GM18511 (cell line): ENCODE measurements around the gene ZNF135.

Experiments used
- ATAC-seq: cut with Tn5 transposase; IDR thresholded peaks from one replicate; pipeline ENCODE4 v1.9.1; 2021; ENCODE audit warnings: mild to moderate bottlenecking, moderate library complexity; ENCODE audit not compliant: unreplicated experiment

ZNF135 gene

DNA sequence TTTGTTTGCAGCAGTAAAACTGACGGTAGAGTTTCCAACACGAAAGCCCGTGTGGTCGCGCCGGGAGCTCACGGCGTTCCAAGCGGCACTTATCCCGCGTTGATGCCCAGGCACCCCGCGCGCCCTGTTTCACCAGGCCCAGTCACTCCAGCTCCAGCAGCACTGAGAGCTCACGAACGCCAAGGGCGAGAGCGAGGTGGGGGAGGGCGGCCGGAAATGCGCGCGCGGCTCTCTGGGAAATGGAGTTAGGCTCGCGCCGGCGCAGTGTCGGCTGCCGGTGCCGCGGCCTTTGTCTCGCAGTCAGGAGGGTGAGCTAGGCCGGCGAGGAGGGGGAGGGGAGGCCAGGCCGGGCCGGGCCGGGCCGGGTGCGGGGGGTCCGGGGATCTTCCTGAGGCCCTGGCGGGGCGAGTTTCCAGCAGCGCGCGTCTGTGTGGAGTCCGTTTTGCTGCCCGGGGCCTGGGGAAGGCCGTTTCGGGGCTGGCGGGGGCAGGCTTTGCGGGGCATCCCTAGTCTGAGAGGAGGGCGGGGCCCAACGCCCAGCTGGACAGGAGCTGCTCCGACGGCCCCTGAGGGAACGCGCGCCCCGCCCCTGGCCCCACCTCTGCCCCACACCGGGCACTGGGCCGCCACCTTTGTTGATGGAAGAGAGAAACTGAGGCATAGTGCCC lies at the start of gene ZNF135:
Gene ZNF135, plus strand, starts transcription at position 280 of the 668 bp plus-strand sequence. CDS start 721 bp downstream, outside the sequence.
- no peak for ATAC-seq

DNA sequence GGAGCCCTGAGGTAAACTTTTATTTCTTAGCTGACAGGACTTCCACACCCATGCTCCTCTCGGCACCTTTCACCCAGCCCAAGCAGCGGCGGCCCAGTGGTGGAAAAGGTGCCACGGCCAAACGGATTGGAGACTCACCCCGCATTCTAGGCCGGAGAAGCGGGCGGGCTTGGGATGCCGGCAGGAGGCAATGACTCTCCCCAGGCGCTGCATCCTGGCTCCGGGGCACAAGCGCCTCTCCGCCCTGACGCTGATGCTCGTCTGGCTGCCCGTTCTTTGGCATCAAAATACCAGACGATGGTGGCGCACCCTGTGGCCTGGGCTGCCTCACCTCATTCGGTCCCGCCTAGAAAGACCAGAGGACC lies 49.8 kb upstream of the ZNF135 start:
- ATAC-seq, result no peak

DNA sequence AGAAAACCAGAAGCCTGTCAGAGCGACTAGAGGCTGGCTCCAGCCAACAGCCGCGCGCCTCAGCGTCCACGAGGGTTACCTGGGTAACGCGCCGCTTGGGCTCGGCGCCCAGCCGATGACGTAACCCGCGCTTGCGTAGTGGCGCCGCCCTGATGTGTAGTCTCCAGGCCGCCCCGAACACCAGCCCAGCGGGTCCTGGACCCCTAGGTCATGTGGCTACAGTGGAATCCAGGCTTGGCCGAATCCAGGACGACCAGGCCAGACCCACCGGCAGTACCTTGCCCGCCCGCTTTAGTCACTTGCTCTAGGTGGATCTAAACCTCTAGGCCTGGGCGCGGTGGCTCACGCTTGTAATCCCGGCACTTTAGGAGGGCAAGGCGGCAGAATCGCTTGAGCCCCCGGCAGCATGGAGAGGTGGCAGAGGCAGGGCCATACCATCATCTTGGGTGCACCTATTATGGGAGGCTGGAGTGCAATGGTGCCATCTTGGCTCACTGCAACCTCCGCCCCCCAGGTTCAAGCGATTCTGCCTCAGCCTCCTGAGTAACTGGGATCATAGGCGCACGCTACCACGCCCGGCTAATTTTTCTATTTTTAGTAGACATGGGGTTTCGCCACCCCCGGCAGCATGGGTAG lies 49.3 kb upstream of the ZNF135 start:
- ATAC-seq, result no peak

DNA sequence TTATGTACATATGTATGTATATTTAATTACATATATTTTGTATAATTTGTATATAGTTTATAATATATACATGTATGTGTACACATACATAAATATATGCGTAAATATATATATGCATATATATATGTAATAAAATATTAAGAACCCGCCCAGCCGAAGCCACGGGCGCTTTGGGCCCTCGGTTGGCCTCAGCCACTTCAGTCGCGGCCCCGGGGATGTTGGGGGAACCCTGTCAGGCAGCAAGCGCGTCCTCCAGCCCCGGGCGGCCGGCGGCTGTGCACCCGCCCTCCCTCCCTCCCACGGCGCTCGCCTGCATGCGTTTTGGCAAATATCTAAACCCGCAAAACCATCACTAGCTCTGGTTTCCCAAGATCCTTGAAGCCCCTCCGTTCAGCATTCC lies 48.6 kb upstream of the ZNF135 start:
- no peak for ATAC-seq

DNA sequence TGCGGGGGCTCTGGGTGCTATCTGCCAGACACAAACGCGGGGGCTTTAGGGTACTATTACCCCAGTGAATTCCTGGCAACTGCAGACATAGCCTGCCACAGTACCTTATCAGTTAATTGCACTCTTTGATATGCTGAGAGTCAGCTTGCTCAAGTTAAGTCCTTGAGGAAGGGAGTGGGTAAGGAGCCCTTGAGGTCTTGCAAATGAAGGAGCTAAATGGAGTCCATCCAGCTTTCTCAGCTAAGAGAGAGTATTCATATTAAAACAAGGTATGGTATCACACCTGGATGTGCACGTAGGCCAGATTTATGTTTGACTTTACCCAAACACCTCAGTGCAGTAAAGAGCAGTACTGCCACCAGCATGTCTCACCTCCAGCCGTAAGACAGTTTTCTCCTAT lies 44.9 kb upstream of the ZNF135 start:
- no peak for ATAC-seq

DNA sequence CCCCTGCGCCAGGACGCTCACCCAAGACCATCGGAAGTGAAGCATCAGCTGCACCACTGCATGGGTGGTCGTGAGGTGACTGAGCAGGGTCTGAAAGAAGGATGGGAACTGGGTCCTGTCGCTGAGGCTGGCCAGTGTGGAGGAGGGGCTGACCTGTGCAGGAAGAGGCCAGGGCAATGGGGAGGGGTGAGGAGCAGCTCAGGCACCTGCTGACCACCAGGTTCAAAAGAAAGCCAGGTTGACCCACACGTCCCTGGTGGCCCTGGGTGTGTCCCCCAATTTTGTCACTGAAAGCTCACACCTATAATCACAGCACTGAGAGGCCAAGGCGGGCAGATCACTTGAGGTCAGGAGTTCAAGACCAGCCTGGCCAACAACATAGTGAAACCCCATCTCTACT lies 39.0 kb upstream of the ZNF135 start:
- ATAC-seq, result no peak

DNA sequence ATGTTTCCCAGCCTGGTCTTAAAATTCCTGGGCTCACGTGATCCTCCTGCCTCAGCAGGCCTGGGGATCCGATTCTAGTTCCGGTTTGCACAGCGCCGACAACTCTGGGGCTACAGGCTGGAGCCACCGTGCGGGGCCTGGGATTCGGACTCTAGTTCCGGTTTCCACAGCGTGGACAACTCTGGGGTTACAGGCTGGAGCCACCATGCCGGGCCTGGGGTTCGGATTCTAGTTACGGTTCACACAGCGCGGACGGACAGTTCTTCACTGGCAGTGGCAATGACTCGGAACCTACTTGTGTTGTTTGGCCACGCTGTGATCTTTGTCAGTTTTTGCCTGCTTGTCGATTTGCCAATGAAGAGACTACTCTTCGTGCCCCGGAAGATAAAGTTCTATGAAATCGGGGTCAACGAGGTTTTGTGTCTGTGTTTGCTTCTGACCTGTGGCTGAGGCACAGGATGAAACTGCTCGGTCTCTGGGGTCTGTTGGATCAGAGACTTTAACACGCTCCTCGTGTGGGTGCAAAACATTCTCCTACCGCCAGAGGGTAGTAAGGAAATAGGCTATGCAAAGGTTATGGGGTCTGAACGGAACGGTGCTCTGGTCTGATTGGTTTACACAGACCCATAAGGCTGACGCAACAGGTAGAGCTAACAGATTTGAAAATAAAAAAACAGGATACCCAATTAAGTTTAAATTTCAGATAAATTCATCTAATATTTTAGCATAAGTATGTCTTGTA lies 37.4 kb upstream of the ZNF135 start:
- ATAC-seq, result no peak

DNA sequence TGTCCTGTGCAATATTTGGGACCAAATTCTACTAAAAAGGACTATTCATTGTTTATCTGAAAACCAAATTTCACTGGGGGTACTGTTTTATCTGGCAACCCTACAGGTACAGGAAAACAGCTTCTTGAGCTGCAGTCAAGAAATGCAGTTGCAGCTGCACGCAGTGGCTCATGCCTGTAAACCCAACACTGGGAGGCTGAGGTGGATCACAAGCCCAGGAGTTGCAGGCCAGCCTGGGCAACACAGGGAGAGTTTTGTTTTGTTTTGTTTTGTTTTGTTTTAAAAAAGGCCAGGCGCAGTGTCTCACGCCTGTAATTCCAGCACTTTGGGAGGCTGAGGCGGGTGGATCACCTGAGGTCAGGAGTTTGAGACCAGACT lies 36.8 kb upstream of the ZNF135 start:
- no peak for ATAC-seq

DNA sequence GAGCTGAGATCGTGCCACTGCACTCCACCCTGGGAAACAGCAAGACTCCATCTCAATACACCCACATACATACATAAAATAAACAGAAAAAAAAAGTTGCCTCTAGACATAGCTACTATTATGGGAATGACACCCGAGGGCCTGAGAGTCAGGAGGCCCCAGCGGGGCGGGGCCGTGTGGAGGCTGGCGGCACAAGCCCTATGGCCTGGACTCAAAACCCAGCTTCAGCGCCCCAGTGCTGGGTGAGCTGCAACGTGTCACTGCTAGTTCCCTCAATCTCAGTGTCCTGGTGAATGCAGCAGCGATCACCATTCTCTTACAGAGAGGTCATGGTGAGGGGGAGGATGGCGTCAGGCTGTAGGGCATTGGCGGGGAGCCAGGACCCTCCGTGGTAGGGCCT lies 34.4 kb upstream of the ZNF135 start:
- ATAC-seq, result no peak

DNA sequence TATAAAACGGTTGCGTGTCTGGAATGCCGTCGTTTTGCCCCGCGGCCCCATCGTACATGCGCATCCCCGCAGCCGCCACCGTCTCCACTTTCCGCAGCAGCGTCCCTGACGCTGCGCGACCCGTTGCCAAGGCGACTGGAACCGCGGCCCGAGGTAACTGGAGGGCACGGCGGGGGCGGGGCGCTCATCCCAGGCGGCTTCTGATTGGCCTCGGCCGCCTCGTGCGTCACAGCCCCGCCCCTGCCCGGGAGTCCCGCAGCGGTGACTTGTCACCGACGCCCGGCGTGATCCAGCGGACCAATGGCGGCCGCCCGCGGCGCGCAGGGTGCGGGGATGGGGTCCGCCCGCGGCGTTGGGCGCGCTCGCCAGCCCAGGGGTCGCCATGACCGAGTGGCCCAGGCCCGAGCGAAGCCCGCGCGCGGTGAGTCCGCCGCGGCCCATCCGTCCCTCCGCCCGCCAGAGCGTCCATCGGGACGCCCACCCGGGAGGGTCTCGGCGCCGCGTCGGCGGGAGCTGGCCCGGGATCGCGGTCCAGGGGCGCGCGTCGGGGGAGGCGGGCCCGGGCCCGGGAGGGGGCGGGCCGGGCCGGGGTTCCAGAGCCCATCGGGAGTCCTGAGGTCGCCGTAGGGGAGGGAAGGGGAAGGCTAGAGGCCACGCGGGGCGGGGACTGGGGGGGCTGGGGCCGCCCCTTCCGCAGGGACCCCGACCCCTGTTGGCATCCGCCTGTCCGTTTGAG lies 25.2 kb upstream of the ZNF135 start, which contains the start of gene ZSCAN1:
Gene ZSCAN1, plus strand, starts transcription at position 285 of the 736 bp plus-strand sequence. CDS start 3,812 bp downstream, outside the sequence.
- no peak for ATAC-seq

DNA sequence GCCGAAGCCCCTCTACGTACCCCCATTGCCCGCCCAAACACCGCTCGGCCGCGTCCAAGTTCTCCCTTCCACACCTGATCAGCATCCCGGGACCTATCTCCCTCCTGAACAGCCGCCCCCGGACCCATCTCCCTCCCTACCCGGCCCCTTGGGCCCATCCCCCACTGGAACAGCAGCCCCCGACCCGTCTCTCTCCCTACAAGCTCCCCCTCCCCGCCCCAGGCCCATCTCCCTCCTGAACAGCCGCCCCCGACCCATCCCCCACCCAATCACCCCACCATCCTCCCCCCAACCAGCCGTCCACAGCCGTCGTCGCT lies 24.6 kb upstream of the ZNF135 start:
- ATAC-seq, result no peak

DNA sequence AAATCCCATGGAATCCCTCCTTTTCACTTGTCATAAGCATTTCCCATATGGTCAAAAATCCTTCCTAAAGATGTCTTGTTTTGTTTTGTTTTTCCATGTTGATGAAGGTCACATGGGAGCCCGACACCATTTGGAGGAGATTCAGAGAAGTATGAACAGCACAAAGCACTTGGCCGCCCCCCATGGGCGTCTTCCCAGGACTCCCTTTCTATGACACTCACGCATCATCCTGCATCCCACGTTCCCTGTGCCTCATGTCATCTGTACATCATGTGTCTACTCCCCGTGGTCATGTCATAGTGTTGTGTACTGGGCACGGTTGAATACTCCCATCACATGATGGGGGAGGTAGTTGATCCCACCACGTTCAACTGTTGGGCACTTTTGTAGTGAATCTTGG lies 23.2 kb upstream of the ZNF135 start:
- no peak for ATAC-seq

DNA sequence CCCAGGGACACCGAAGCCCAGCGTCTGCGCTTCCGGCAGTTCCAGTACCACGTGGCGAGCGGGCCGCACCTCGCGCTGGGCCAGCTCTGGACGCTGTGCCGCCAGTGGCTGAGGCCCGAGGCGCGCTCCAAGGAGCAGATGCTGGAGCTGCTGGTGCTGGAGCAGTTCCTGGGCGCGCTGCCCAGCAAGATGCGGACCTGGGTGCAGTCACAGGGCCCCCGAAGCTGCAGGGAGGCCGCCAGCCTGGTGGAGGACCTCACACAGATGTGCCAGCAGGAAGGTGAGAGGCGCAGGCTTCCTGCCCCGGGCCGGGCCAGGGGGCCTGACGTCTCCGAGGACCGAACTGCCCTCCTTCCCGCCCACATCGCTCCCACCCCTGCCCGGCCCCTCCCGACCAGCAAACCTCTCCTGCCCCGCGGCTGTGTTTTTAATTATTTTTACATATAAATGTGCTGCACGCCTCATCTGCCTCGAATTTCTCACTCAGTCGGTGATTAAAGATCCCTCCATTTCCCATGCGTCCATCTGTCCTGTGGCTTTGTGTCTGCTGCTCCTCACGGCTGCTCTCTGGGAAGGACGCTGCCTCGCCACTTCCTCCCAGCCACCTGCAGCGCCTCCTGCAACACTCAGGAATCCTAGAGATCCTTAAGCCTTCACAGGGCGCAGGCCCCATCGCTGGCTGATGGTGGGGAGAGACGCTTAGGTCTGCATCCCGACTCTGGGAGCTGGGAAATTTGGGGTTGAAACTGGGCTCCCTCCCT lies 21.0 kb upstream of the ZNF135 start:
- no peak for ATAC-seq

DNA sequence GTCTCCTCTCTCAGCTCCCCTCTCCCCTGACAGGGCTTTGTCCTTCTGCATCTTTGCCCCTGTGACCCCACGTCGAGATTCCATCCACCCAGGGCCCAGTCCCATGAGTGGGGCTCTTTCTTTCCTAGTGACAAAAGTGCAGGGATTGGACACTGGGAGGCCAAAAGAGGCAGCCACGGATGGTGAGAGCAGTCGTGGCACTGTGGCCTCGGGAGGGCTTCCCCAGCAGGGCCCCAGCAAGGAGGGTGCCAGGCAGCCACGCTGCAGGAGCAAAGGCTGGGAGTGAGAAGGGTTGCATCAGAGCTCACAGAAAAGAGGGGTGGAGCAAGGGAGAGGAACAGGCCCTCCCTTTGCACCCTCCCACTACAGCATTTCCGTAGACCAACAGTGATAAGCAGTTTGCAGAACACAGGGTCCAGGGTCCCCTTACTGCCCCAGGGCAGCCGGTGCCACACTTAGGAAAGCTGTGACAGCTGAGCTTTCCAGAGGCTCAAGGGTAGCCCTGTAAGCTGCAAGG lies 20.3 kb upstream of the ZNF135 start:
- no peak for ATAC-seq

DNA sequence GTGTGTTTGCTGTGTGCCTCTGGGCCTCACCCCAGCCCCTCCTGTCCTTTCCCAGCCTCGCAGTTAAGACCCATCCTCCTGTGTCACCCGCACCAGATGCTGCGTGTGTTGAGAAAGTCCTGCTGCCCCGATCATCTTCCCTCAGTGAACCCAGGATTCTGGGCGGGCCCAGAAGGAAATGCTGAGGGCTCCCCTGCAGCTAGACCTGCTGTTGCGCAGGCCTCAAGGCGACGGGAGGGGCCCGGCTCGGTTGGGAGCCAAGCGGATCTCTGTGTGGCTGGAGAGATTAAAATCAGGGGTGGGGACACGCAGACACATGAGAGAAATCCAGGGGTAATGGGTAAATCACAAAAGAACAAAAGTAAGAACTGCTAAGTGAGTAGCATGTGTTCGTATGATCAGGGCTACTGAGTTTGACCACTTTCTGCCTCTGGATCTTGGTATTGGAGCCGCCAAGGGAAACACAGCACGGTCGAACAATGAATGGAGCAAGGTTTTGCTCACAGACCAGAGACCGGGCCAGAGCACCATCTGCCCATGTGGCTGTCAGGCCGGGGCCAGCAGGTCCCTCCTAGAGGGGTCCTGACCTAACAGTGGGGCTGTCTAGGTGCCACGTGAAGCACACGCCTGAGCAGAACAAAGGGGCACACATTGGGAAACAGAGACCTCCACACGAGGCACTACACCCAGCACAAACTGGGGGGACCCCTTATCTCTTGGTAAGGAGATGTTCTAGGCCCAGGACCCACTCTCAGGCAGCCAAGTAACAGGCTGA lies 18.1 kb upstream of the ZNF135 start:
- ATAC-seq, result no peak

DNA sequence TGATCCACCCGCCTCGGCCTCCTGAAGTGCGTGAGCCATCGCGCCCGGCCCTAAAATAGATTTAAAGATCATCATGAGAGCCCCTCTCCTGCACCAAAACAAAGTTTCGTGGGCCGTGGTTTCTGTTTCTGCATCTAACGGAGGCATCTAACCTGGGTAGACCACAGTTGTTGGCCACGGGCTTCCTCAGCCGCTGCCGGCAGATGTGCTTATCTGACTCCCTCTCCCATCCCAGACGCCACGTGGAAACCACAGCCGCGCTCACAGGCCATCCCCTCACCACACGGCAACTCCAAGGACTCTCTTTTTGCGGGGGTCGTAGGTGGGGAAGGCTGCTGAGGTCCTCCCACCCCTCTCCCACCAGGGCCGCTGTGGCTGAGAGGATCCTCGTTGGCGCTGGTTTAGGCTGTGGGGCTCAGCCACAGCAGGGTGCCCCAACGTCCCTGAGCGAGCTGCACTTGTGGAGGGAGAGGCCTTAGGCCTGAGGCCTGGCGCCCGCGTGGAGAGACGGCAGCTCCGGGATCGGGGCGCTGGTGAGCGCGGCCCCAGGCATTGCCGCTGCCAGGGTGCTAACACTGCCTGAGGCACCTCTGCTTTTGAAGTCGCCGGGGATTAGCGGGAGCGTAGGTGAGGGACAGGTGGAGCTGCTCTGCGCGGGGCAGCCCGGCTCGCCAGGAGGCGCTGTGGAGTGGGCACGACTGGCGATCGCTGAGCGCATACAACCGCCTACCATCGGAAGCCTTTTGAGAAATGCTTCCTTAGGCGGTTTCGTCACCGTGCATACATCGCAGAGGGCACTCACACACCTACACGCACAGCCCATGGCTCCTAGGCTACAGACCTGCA lies 16.4 kb upstream of the ZNF135 start:
- ATAC-seq, result no peak

DNA sequence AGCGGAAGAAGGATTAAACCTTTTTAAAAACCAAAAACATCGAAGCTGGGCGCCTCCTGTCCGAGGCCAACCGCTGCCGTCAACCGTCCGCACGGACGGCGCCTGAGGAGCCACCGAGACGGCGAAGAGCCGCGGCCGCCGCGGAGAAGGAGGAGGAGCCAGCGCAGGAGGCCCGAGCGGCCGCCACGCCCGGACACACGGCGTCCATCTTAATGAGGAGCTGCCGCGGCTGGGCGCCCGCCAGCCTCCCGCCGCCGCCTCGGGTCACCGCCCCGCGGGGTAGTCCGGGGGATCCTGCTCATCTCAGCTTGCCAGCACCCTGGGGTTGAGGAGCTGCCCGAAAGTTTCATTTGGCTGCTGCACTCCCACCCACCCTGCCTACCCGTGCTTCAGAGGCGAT lies 14.7 kb upstream of the ZNF135 start:
- no peak for ATAC-seq

DNA sequence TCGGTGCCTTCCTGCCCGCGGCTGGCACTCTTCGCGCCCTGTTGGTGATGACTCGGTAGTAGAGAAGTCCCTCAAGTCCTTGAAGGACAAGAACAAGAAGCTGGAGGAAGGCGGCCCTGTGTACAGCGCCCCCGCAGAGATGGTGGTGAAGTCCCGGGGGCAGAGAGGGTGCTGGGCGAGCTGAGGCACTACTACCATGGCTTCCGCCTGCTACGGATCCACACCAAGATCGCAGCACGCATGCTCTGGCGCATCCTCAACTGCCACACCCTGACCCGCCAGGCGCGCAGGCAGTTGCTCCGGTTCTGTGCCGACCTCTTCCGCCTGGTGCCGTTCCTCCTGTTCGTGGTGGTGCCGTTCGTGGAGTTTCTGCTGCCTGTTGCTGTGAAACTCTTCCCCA lies 14.2 kb upstream of the ZNF135 start:
- no peak for ATAC-seq

DNA sequence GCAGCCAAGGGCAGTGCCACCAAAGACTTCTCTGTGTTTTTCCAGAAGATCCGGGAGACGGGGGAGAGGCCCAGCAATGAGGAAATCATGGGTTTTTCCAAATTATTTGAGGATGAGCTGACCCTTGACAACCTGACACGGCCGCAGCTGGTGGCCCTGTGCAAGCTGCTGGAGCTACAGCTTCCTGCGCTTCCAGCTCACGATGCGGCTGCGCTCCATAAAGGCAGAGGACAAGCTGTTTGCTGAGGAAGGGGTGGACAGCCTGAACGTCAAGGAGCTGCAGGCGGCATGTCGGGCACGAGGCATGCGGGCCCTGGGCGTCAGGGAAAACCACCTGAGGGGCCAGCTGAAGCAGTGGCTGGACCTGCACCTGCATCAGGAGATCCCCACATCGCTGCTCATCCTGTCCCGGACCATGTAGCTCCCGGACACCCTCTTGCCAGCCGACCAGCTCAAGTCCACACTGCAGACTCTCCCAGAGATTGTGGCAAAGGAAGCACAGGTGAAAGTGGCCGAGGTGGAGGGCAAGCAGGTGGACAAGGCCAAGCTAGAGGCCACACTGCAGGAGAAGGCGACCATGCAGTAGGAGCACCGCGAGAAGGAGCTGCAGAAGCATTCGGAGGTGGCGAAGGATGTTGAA lies 13.6 kb upstream of the ZNF135 start:
- ATAC-seq, result no peak
